GM21423 (cell line): ENCODE data around the gene CDC42EP5.

Source experiments
- ATAC-seq: cut with Tn5 transposase; IDR thresholded peaks from one replicate; pipeline ENCODE4 v1.9.1; 2021; ENCODE audit warnings: mild to moderate bottlenecking, moderate library complexity; ENCODE audit not compliant: unreplicated experiment

Gene CDC42EP5

GRCh38 chr19:54428323-54429175, 44.5 kb downstream of the CDC42EP5 start:
- ATAC-seq: no peak

- no peak for ATAC-seq
These were observed 45.5 kb downstream of the CDC42EP5 start for GRCh38 chr19:54427586-54427985.

GRCh38 chr19:54426291-54426931, 46.7 kb downstream of the CDC42EP5 start:
- ATAC-seq: no peak

GRCh38 chr19:54425382-54425723, 47.7 kb downstream of the CDC42EP5 start:
- no peak for ATAC-seq

GRCh38 chr19:54424660-54425381, 48.3 kb downstream of the CDC42EP5 start:
- ATAC-seq: no peak

GRCh38 chr19:54424201-54424600, 48.9 kb downstream of the CDC42EP5 start:
- no peak for ATAC-seq

GRCh38 chr19:54422136-54422535, 51.0 kb downstream of the CDC42EP5 start:
- ATAC-seq: no peak

GRCh38 chr19:54421521-54421920, 51.6 kb downstream of the CDC42EP5 start:
- ATAC-seq: no peak

GRCh38 chr19:54421169-54421516, 52.0 kb downstream of the CDC42EP5 start:
- no peak for ATAC-seq

- no peak for ATAC-seq
These were observed 52.5 kb downstream of the CDC42EP5 start for GRCh38 chr19:54420383-54421168.

GRCh38 chr19:54420068-54420382, 53.1 kb downstream of the CDC42EP5 start:
- ATAC-seq: no peak

GRCh38 chr19:54418930-54419800, 53.9 kb downstream of the CDC42EP5 start:
- ATAC-seq: no peak

- ATAC-seq: no peak
These were observed 54.8 kb downstream of the CDC42EP5 start for GRCh38 chr19:54418030-54418929.

GRCh38 chr19:54416695-54417491, 56.2 kb downstream of the CDC42EP5 start:
- no peak for ATAC-seq

GRCh38 chr19:54415901-54416673, 57.0 kb downstream of the CDC42EP5 start:
- no peak for ATAC-seq

GRCh38 chr19:54415208-54415900, 57.7 kb downstream of the CDC42EP5 start, which contains the start of gene TTYH1:
TTYH1 (plus strand) TSS chr19:54415464; CDS start chr19:54415553, 89 bp downstream.
- ATAC-seq: no peak
